GM19452 (cell line): Measurements from ENCODE around the gene CCDC9B.
A peak's percentile ranks its signal among the peaks of the same experiment; 100 is the strongest.

Source experiments
- ATAC-seq: cut with Tn5 transposase; IDR thresholded peaks from one replicate; pipeline ENCODE4 v1.9.1; 2021; ENCODE audit not compliant: unreplicated experiment

The CCDC9B gene

DNA sequence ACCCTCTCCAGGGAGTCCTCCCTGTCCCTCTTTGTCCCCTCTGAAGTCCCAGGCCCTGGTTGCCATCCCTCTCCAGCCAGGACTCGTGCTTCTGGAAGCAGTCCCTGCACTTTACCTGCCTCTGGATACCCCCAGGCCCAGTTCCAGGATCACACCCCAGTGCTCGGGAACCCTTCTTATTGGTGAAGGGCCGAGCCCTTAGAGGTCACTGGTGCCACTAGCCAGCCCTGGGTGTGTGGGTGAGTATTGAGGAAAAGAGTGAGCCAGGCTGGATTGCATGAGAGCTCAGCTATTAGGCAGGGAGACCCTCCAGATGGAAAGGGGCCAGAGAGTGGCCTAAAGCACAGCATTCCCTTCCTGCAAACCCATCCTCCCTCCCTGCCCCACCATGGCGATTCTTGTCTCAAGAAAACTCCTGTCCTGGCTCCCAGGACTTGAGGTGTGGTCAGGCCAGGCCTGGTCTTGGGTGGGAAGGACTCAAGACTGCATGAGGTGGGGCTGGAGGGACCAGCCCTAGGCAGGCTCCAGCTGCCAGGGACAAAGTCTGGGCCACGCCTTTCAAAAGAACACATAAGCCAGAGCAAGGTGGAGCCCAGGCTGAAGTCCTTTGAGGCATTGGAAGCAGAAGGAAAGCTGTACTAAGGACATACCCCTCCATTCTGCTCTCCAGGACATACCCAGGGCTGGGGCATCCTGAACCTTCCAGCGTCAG, 5.3 kb upstream of the CCDC9B start:
- ATAC-seq: no peak

DNA sequence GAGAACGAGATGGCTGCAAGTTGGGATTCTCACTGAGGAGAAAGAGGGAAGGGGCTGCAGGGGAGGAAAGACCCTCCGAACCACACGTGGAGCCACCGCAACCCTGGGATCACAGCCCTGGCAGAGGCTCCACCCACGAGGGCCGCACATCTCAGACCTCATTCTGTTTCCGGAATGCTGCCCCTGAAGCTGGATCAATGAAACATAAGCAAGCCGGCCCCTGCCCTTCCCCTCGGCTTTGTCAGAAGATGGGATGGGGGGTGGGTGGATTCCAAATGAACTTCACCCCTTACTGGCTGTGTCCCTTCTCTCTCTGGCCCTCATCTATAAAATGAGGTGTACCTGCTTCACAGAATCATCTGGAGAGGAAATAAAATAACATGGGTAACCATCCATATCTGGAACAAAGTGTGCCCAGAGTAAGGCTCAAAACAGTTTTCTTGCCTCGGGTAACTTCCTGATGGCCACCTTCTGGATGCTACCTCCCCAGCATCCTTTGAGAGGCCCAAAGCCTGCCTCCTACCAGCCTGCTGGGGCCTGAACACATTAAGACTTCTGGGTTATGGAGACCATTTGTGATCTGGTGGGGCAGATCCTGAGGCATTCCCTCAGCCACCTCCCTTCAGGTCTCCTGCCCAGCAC, 4.6 kb upstream of the CCDC9B start:
- ATAC-seq: no peak

DNA sequence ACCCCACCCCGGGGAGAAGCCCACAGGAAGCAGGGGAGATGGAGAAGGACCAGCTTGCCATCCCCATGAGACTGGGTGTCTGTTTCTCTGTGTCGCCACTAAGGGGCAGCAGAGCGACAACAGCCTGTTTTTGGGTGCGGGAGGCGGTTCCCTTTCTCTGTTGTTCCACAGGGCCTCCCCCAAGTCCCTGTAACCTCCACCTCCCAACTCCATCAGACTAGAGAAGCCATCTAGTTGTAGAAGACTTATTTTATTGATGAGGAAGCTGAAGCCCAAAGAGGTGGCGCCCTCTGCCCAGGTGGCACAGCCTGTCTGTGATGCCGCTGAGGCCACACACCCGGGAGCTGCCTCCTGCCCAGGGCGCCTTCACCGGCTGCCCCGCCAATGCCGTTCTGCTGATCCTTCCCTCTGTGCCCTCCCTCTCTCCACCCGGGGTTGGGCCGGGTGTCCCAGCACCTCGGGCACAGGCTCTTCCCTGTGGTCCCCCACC, 3.9 kb upstream of the CCDC9B start:
- no peak for ATAC-seq

DNA sequence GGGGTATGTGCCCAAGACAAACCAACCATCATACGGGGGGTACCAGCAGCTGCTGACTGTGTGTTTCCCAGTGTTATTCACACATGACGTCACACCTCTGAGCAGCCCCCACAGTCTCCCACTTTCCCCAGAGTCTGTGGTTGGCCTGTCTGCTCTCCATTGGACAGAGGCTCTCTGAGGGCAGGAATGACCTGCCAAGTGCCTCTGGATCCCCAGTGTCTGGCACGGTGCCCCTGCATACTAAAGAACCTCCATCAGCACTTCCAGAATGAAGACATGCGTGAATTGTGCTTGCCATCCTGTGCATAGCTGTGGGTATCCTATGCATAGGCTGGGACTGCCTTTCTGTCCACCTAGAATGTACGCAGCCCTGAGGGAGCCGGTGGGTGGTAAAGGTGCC, 3.5 kb upstream of the CCDC9B start:
- ATAC-seq: no peak

- no peak for ATAC-seq
Observed at GRCh38 chr15:40343512-40343911, 2.8 kb upstream of the CCDC9B start.

GRCh38 chr15:40342416-40343320, 1.9 kb upstream of the CCDC9B start:
- no peak for ATAC-seq

- no peak for ATAC-seq
Observed at GRCh38 chr15:40340038-40340739, 550 bp downstream of the CCDC9B start.

- ATAC-seq: no peak
Observed at GRCh38 chr15:40339621-40339945, 1.2 kb downstream of the CCDC9B start.

GRCh38 chr15:40338921-40339620, 1.7 kb downstream of the CCDC9B start:
- no peak for ATAC-seq

DNA sequence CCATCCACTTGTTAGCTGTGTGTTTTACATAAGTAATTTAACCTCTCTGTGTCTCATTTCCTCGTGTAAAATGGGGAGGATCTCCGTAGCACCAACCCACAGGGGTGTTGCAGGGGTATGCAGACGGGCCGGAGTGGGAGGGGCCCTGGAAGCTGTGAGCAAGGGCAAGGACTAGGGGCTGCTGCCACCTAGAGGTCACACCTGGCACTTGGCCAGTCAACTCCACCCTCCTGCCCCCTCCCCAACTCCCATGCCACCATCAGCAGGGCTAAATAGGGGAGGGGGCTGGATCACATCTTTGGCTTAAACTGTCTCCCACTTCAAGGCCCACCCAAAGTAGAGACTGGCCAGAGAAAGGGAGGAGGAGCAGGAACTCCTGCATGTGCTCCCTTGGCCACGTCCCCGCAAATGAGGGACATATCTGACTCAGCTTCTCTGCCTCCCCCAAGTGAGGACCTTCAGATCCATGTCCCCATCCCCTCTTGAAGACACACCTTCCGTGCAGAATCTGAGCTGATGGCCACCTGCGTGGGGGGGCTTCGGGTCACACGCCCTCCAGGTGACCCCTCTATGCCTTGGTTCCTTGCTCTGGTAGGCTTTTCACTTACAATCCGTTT, 2.6 kb downstream of the CCDC9B start:
- ATAC-seq: peak; percentile 69

DNA sequence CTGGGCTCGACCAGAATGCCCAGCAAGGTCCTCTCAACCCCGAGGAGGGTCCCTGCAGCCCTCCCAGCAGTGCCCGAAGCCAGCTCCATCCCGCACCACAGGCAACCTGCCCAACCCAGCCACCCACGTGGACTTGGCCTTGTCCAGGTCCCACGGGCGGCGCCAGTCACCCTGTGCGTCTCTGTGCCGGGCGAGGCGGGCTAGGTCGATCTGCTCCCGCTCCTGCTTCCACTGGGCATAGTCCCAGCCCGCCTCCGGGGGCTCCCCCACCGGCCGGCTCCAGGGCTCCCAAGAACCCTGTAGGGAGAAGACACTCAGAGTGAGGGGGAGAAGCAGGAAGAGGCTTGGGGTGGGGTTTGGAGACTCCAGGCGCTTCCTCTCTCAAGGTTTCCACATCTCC, 3.1 kb downstream of the CCDC9B start:
- no peak for ATAC-seq

GRCh38 chr15:40336744-40337122, 4.0 kb downstream of the CCDC9B start:
- no peak for ATAC-seq

GRCh38 chr15:40335938-40336743, 4.6 kb downstream of the CCDC9B start:
- no peak for ATAC-seq

- no peak for ATAC-seq
Observed at GRCh38 chr15:40334941-40335795, 5.6 kb downstream of the CCDC9B start.

DNA sequence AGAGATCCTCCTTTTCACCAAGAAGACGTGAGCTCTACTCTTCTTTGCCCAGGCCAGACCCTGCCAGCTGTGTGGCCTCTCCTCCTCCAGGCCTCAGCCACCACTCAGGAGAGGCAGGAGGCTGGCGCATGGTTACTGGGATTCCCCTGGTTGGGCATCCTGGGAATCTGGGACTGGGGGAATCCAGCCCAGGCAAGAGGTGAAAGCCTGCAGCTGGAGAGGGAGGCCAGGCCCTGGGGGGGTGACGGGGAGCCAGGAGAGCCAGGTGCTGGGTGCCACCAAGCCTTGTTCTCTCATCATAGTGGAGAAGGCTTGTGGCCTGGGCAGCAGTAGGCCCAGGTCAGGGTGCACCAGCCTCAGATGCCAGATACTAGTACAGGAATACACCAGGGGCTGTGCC, 6.2 kb downstream of the CCDC9B start:
- ATAC-seq: no peak

GRCh38 chr15:40333922-40334492, 6.7 kb downstream of the CCDC9B start:
- no peak for ATAC-seq

DNA sequence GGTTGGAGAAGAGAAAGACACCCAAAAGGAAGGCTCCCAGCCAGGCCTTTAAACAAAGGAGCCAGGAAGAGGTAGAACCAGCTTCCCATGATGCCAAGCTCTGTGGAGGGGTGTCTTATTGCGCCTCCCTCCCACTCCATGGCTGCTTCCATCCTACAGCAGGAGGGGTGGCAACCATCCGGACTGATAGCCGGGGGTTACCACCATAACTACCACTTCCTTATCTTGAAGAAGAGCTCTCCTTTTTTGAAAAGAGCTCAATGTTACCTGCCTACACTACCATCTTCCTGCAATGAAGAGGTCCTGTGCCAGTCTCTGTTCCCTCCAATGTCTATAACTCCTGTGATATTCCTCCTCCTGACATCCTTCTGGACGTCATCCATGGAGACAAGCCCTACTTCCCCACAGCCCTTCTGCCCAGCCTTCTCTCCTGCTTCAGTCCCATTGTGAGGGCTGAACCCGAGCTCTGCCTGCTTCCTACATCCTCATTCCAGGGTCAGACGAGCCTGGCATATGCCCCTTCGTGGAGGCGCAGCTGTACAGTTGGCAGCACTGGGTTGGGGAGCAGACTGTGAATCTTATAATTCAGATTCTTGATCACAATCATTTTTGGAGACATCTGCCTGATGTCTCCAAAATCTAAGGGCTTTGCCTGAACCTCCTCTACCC, 8.5 kb downstream of the CCDC9B start:
- ATAC-seq: no peak

DNA sequence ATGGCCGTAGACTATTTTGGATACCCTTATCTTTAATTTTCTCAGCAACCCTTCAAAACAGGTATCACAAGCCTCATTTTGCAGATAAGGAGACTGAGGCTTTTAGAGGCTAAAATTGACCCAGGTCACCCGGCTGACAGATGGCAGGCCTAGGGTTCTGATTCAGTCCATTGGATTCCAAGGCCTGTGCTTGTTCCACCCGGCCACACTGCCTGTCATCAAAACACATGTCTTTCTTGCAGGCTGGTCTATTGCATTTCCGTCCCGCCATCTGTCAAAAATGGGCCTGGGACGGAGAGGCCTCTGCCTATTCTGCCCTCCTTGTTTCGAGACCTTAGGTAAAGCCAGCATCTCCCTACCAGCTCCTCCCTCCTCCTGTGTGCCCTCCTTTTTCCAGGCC, 9.1 kb downstream of the CCDC9B start:
- no peak for ATAC-seq
